HG02642 (cell line): ENCODE measurements around the gene FTH1.

Experiments used
- ATAC-seq: cut with Tn5 transposase; IDR thresholded peaks from one replicate; pipeline ENCODE4 v1.9.1; 2021; ENCODE audit warnings: mild to moderate bottlenecking; ENCODE audit not compliant: unreplicated experiment, poor library complexity

FTH1 gene

DNA sequence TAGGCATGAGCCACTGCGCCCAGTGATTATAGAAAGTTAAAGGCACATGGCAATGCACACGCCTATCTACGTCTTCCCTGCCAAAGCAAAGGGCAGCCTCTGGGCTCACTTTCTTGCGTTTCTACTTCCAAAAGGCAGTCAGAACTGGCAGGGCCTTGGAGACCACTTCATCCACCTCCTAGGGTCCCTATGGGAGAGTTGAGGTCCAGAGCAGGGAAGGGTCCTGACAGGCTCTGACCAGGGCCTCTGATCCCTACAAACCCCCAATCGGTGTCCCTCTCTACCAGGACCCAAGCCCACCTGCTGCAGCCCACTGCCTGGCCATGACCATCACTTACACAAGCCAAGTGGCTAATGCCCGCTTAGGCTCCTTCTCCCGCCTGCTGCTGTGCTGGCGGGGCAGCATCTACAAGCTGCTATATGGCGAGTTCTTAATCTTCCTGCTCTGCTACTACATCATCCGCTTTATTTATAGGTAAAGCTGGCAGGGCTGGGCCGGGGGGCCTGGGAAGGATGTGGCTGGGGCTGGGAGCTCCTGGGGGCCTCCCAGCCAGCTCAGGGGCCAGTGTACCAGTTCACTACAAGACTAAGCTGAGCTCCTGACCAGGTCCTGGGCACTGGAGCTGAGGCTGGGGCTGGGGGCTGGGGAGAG, 15.8 kb downstream of the FTH1 start:
- no peak for ATAC-seq

DNA sequence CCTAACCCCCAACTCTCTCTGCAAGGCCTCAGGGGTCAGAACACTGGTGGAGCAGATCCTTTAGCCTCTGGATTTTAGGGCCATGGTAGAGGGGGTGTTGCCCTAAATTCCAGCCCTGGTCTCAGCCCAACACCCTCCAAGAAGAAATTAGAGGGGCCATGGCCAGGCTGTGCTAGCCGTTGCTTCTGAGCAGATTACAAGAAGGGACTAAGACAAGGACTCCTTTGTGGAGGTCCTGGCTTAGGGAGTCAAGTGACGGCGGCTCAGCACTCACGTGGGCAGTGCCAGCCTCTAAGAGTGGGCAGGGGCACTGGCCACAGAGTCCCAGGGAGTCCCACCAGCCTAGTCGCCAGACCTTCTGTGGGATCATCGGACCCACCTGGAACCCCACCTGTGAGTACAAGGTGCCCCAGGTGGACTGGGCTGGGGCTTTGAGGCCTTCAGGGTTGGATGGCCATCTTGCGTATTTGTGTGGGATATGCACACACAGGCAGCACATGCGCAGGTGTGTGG, 17.3 kb downstream of the FTH1 start, which contains the start of gene BEST1:
BEST1 (plus strand) TSS at position 317 of the 513 bp plus-strand sequence. CDS start 1,456 bp downstream, outside the sequence.
- ATAC-seq: no peak

DNA sequence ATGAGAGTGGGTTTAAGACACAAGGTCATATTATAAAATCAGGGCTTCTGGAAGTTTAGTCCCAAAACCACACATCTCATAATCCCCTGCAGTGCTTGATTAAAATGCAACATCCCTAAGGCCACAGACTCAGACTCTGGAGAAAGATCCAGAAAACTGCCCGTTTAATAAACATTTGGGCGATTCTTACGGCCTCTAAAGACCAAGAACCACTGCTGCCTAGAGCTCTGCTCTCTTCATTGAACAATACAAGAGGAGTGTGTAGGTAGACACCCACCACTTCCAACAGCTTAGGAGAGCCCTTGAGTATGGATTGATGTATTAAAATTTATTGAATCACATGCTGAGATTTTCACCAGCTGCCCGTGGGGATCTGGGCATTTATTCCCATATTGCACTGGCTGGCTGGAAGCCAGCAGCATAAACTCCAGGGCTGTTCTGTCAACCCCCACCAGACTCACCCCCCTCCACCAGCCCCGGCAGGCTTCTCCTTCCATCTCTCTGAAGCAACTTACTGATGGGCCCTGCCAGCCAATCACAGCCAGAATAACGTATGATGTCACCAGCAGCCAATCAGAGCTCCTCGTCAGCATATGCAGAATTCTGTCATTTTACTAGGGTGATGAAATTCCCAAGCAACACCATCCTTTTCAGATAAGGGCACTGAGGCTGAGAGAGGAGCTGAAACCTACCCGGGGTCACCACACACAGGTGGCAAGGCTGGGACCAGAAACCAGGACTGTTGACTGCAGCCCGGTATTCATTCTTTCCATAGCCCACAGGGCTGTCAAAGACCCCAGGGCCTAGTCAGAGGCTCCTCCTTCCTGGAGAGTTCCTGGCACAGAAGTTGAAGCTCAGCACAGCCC, 18.0 kb downstream of the FTH1 start:
- ATAC-seq: no peak

DNA sequence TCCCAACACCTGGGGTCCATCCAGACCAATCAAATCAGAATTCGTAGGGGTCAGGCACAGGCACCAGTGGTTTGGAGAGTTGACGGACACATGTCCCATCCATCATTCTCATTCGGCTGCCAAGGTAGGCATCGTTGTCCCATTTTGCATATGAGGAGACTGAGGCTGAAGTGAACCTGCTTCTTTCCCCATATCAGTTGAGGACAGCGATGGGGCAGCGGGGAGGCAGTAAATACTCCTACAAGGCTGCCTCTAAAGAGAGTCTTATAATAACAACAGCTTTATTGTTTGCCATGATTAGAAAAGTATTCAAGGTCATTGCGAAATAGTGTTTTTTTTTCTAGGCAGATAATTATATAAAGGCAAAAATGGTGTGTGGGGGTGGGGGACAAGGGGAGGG, 18.9 kb downstream of the FTH1 start:
- no peak for ATAC-seq

DNA sequence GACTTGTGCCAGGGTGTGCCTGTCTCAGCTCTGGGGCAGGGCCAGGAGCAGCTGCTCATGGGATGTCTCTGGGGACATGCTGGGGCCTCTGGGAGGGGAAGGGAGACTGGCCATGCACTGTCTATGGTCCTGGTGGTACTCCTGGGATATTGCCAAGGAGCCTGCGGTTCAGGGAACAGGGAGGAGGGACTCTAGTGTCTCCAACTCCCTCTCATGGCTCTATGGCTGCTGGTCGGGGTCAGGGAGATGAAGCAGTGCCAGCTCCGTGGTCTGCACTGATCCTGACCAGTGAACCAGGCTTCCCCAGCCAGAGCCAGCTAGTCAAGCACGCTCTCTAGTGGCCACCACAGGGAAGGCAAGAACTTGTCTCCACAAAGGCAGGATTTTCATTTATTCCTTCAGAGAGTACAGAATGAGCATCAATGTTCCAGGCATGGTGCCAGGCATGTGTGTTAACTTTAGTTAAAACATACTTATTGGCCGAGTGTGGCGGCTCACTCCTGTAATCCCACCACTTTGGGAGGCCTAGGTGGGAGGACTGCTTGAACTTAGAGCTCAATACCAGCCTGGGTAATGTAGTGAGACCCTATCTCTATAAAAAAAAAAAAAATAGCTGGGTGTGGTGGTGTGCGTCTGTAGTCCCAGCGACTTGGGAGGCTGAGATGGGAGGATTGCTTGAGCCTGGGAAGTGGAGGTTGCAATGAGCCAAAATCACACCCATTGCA, 19.8 kb downstream of the FTH1 start:
- no peak for ATAC-seq

DNA sequence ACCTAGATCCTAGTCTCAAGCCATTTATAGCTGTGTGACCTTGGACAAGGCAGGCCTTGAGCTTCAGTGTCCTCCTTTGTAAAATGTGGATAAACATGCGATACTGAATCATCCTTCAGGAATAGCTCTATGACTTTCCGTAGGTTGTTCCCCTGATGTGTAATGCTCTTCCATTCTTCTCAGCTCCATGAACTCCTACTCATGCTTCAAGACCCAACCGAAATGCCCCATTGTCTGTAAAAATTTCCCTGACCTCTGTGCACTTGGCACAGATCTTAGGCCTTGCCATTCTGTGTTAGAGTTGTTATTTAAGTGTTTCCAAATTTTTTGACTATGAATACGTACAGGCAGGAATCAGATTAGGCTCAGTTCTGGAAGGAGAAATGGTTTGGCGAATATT, 20.5 kb downstream of the FTH1 start:
- ATAC-seq: no peak

DNA sequence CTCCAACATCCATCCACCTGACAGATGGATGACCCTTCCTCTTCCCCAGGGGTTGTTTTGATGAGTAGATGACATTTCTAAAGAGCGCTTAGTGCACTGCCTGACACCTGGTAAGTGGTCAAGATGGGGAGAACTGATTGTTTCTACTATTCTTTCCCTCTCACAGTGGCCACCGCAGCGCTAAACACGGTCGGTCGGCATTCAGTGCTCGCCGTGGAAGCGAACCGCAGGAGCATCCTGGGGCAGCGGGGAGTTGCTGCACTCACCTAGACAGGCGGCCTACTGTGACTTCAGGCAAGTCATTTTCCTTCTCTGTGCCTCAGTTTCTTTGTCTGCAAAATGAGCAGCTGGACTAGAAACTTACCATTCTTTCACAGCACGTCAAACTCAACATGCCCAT, 22.2 kb downstream of the FTH1 start:
- no peak for ATAC-seq

DNA sequence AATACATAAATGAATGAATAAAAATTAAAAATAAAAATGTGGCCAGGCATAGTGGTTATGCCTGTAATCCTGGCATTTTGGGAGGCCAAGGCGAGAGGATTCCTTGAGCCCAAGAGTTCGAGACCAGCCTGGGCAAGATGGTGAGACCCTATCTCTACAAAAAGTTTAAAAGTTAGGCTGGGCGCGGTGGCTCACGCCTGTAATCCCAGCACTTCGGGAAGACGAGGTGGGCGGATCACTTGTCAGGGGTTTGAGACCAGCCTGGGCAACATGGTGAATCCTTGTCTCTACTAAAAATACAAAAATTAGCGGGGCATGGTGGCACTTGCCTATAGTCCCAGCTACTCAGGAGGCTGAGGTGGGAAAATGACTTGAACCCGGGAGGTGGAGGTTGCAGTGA, 27.0 kb downstream of the FTH1 start:
- ATAC-seq: no peak

DNA sequence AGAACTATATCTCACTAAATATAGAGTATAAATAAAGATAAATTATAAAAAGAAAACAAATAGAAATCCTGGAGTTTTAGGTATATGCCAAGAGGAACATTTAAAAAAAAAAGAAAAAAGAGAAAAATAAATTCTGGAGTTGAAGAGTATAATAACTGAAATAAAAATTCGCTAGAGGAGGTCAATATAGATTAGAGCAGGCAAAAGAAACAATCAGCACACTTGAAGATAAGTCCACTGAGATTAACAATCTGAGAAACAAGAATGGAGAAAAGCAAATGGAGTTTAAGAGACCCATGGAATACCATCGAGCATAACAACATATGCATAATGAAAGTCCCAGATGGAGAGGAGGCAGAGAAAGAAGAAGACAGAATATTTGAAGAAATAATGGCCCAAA, 31.6 kb downstream of the FTH1 start:
- no peak for ATAC-seq

DNA sequence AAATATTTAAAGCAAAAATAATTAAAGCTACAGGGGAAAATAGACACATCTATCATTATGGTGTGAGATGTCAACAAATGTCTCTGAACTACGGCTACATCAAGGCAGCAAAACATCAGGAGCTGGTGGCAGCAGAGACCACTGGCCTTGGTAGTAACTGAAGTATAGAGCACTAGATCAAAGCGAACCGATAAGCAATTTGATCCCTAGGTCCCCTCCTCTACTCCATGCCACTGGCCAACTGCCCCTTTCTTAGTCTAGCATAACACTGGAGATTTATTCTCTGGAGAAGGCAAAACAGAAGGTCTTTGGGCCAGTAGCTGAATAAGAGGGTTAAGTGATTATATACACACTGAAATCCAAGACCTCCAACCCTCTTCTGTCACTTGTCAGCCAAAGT, 36.5 kb downstream of the FTH1 start:
- ATAC-seq: no peak

DNA sequence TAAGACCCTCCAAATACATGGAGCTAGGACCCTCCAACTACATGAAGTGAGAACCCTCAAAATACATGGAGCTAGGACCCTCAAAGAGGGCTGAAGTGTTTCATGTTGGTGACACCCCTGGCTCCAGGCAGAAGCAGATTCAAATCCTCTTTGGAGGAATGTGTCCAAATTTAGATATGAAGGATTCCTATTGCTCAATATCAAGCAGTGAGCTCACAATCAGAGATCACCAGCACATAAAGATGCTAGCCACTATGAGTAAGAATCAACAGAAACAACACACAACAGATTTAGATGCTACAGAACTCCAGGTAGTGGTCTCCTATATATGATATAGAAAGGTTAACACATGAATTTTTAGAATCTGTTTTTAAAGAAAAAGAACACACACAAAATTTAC, 38.8 kb downstream of the FTH1 start:
- ATAC-seq: no peak

DNA sequence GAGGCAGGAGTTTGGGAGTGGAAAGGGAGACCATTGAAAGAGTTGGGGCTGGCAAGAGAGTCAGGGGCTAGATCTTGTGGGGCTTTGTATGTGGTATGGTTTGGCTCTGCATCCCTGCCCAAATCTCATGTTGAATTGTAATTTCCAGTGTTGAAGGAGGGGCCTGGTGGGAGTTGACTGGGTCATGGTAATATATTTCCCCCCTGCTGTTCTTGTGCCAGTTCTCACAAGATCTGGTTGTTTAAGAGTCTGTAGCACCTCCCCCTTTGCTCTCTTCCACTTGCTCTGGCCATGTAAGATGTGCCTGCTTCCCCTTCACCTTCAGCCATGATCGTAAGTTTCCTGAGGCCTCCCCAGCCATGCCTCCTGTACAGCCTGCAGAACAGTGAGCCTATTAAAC, 39.9 kb downstream of the FTH1 start:
- no peak for ATAC-seq

DNA sequence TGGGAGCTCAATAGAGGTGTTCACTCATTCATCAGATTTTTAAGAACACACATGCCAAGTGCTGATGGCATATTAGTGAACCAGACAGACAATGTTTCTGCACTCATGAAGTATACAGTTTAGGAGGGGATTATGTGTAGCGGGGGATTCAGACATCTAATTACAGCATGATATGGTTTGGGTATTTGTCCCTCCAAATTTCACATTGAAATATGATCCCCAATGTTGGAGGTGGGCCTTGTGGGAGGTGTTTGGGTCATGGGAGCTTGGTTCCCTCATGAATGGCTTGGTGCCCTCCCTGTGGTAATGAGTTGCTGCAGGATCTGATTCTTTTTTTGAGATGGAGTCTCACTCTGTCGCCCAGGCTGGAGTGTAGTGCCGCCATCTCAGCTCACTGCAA, 41.2 kb downstream of the FTH1 start:
- no peak for ATAC-seq

DNA sequence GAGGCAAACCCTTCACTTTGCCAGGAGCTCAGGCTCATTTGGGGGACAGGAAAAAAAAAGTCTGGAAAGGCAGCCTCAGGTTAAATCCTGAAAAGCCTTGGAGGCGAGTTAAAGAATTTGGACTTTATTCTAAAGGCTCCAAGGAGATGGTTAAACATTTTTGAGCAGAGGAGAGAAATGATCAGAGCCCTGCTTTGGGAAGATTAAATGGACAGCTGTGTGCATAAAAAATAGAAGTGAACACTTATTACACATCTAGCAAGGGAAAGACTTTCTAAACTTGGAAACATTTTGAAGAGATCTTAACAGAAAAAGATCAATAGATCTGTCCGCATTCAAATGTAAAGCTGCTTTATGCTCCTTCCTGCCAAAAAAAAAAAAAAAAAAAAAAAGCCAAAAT, 41.7 kb downstream of the FTH1 start:
- no peak for ATAC-seq

DNA sequence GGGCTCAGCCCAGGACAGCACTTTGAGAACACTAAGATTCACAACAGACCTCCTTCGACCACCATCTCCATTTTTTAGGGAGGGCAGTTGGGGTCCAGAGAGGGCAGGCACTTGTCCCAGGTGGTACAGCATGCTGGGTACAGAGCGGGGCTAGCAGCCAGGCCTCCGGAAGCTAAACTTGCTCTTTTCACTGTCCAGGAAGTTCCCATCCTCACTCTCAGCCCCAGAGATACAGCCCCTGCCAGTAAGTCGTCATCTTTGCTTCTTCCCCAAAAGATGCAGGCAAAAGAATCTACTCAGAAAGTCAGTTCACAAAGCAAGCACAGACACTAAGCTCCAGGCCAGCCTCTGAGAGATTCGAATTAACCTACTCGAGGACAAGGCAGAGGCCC, 43.4 kb downstream of the FTH1 start:
- ATAC-seq: no peak

DNA sequence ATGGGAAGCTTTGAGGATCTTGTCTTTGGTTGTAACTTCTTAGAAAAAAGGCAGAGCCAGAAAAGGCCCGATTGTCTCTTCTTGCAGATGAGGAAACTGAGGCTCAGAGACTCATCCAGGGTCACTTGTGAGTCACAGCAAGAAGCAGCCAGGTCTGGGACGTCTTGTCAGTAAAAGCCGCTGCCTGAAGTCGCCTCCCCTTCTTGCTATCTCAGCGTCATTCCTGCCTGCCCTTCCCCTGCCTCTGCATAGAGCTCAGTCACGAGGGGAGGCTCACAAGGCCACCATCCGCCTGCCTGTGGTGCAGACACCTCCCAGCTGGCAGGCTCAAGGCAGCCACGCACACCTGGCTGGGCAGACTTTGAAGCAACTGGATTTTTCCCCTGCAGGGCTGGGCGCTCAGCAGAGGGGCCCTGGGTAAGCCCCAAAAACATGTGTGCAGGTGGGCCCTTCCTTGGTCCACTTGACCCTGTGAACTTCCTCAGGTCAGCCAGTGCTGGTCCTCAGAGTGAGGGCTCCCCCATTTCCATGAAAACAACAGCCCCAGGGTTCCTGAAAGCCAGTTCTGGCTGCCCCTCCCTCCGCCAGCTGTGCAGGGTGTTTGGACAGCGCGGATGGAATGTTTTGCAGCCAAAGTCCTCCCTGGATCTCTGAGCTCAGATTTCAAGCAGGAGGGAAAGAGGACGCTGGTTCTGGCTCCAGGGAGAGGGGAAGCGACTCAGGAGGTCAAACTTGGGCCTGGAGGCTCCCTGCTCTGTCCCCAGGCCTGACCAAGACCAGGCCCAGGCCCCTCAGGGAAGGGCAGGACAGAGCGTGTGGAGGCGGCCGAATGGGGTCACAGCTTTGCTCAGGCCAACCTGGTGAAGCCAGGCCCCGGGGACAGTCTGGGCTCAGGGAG, 44.0 kb downstream of the FTH1 start:
- ATAC-seq: no peak

DNA sequence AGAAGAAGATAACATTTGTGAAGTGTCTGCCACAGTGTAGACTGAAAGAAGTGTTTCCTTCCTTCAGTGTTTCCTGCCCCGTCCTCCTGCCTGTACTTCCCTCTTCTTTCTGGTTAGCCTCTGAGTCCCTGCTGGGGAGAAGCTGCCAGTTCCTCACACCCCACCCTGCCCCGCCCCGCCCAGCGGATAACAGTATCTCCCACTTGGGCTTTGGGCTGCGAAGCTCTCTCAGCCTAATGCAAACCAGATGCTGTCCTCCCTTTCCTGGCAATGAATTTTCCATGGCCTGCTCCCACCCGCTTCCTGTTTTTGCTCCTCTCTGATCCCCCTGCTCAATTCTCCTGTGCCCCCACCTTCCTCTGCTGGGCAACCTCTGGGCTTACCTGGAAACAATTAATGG, 44.9 kb downstream of the FTH1 start:
- ATAC-seq: no peak

DNA sequence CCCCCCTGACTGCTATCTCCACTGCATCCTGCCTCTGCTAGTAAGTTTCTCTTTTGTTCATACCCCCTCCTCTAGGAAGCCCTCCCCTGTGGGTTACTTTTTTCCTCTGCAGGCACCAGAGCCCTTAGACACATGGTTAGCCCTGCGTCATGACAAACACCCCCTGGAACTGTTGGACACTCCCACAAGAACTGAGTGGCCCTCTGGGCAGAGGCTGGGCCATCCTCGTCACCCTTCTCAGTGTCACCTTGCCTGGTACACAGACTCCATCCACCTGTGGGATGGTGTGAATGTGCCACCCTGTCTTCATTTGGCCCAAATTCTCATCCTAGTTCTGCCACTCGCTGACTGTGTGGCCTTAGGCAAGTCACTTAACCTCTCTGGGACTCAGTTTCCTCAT, 46.0 kb downstream of the FTH1 start:
- ATAC-seq: no peak

DNA sequence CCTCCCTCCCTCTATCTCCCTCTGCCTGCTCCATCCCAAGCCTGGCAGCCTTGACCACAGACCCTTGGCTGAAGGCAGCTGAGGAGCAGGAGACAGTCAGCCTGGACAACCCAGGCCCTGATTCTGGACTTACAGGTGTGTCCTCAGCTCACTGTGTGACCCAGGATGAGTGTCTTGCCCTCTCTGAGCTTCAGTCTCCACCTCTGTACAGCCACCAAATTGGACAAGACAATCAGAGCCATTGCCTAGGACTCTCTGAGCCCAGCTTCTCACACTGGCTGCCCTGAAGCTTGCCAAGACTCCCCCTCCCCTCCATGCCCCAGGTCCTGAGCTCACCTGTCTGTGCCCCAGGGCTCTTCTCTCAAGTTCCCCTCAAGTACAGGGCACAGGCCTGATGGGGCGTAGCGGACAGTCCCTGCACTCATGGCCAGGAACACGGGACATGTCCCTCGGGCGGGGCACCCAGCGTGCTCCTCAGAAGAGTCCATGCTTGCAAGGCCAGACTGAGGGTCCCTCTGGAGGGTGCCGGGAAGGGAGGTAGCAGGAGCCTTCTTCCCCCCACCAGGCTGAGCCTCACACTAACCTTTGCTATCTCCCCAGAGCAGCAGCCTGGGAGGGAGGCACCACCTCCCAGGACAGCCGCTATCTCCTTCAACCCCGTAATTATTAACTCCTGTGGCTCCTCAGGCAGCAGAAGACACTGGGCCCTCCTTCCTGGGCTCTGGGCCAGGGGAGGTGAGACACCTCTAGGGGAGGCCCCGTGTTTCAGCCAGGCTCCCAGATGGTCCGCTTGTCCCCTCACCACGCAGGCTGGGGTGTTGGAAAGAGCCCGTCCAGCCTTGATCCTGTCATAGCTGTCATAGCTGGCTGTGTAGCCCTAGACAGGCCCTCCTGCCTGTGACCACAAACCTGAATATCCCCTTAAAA, 47.5 kb downstream of the FTH1 start:
- no peak for ATAC-seq
